Measurements from ENCODE around the gene WEE1.
"Not testable (repeated sequence)": the region's sequence is repeated elsewhere in the genome, so short reads cannot be mapped to it uniquely, and the experiment has no call there.

DNA sequence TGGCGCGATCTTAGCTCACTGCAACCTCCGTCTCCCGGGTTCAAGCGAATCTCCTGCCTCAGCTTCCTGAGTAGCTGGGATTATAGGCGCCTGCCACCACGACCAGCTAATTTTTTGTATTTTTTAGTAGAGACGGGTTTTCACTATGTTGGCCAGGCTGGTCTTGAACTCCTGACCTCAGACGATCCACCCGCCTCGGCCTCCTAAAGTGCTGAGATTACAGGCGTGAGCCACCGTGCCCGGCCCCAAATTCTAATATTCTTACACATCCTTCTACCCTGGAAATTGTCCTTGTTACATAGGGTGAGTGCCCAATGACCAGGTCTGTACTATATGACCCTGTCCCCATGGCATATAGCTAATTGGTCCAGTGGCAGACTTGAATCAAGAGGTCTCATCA lies 29.7 kb downstream of the WEE1 start:
- TF ChIP-seq CTCF (IDR thresholded peaks at IDR 0.05; ENCODE audit: poor library complexity); EZH2 (IDR thresholded peaks at IDR 0.05; ENCODE audit: borderline replicate concordance): not testable (repeated sequence)

Data from hepatocyte (in vitro differentiated cells).